Measurements from ENCODE around the gene RPUSD1. TPM values are rescaled to one million over a fixed set of nuclear protein-coding genes. Genes with fewer than 3 reads are reported as not detected.

The RPUSD1 gene
- total RNA-seq, 3 donors from 2014 or later (not counting 1 experiment from before 2014, with no cell fraction given): 20.8 to 31.7 (median 29.6) TPM

DNA sequence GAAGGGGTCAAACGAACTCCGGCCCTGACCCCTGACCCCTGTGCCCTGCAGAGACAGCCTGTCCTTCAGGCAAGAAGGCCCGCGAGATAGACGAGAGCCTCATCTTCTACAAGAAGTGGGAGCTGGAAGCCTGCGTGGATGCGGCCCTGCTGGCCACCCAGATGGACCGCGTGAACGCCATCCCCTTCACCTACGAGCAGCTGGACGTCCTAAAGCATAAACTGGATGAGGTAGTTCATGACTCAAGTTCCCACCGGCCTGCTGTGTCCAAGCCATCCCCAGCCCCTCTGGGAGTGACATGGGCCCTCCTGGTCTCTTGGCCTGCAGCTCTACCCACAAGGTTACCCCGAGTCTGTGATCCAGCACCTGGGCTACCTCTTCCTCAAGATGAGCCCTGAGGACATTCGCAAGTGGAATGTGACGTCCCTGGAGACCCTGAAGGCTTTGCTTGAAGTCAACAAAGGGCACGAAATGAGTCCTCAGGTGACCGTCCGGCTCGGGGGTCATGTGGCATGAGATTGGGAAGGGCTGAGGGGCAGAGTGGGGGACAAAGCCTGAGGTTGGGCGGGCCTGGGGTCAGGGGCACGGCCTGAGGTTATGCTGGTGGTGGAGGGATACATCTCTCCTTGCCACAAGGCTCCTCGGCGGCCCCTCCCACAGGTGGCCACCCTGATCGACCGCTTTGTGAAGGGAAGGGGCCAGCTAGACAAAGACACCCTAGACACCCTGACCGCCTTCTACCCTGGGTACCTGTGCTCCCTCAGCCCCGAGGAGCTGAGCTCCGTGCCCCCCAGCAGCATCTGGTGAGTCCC lies 22.0 kb downstream of the RPUSD1 start:
- no peak for ATAC-seq
- intact Hi-C loops (cut with micrococcal nuclease): no loop called here
- WGBS (ENCODE audit: insufficient coverage): 91% methylated on average over 29 of the region's 29 CpGs

DNA sequence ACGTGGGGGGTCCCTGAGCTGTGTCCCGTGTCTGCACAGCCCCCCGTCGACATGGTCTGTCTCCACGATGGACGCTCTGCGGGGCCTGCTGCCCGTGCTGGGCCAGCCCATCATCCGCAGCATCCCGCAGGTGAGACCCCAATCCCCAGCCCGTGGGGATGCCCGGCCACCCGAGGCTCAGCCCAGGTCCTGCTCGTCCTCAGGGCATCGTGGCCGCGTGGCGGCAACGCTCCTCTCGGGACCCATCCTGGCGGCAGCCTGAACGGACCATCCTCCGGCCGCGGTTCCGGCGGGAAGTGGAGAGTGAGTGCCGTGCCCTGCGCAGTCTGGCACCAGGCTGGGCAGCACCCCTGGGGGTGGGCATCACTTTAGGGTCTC lies 22.7 kb downstream of the RPUSD1 start:
- no peak for ATAC-seq
- Histone ChIP-seq H3K9me3 (ENCODE audit: control insufficient read depth, insufficient read depth, low read length) (no peaks in the 10 kb centered on the region), H3K4me1 (ENCODE audit: control insufficient read depth, insufficient read depth, low read length) (no peaks in the 10 kb centered on the region), H3K36me3 (ENCODE audit: control insufficient read depth, insufficient read depth, low read length) (no peaks in the 10 kb centered on the region), H3K27ac (ENCODE audit: low read length) (no peak overlapping the region), H3K4me3 (ENCODE audit: low read length) (no peak overlapping the region), H3K27me3 (ENCODE audit: control insufficient read depth, insufficient read depth, low read length) (no peaks in the 10 kb centered on the region)
- intact Hi-C loops (cut with micrococcal nuclease): no loop called here
- H3K27ac Mint-ChIP-seq: no peak overlapping the region
- no peak for TF ChIP-seq CTCF (IDR thresholded peaks at IDR 0.05)
- H3K4me1 Mint-ChIP-seq: no peaks in the 10 kb centered on the region
- H3K9me3 Mint-ChIP-seq: no peaks in the 10 kb centered on the region
- no peaks in the 10 kb centered on the region for H3K27me3 Mint-ChIP-seq (ENCODE audit: low read depth in 2 of 2)
- WGBS (ENCODE audit: insufficient coverage): 94% methylated on average over 29 of the region's 29 CpGs
- no peak overlapping the region for H3K4me3 Mint-ChIP-seq
- no peaks in the 10 kb centered on the region for H3K36me3 Mint-ChIP-seq
- DNase-seq: no peak

More for the DNA sequence above, 22.0 kb downstream of the RPUSD1 start:
- Mint-ChIP-seq H3K9me3 (no peaks in the 10 kb centered on the region), H3K27ac (no peak overlapping the region), H3K4me3 (no peak overlapping the region), H3K4me1 (no peaks in the 10 kb centered on the region), H3K36me3 (no peaks in the 10 kb centered on the region), H3K27me3 (ENCODE audit: low read depth in 2 of 2) (no peaks in the 10 kb centered on the region)
- Histone ChIP-seq H3K9me3 (ENCODE audit: control insufficient read depth, insufficient read depth, low read length) (no peaks in the 10 kb centered on the region), H3K4me1 (ENCODE audit: control insufficient read depth, insufficient read depth, low read length) (no peaks in the 10 kb centered on the region), H3K4me3 (ENCODE audit: low read length) (no peak overlapping the region), H3K27ac (ENCODE audit: low read length) (no peak overlapping the region), H3K36me3 (ENCODE audit: control insufficient read depth, insufficient read depth, low read length) (no peaks in the 10 kb centered on the region), H3K27me3 (ENCODE audit: control insufficient read depth, insufficient read depth, low read length) (no peaks in the 10 kb centered on the region)
- DNase-seq: no peak
- TF ChIP-seq CTCF (IDR thresholded peaks at IDR 0.05): no peak

DNA sequence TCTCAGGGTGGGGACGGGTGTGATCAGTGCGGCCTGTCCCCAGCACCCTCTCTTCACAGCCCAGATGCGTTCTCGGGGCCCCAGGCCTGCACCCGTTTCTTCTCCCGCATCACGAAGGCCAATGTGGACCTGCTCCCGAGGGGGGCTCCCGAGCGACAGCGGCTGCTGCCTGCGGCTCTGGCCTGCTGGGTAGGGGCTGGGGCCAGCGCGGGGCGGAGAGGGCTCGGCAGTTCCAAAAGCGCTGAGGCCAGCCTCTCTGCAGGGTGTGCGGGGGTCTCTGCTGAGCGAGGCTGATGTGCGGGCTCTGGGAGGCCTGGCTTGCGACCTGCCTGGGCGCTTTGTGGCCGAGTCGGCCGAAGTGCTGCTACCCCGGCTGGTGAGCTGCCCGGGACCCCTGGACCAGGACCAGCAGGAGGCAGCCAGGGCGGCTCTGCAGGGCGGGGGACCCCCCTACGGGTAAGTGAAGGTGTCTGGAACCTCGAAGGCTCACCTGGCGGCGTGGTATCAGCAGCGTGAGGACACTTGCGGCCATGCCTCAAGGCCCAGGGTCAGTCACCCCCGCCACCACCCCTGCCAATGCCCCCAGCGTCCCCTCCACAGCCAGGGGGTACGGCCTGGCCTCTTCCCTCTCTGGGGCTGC lies 23.2 kb downstream of the RPUSD1 start:
- Mint-ChIP-seq H3K27ac (no peak overlapping the region), H3K27me3 (ENCODE audit: low read depth in 2 of 2) (no peaks in the 10 kb centered on the region), H3K36me3 (no peaks in the 10 kb centered on the region), H3K4me1 (no peaks in the 10 kb centered on the region), H3K4me3 (no peak overlapping the region), H3K9me3 (no peaks in the 10 kb centered on the region)
- ATAC-seq: no peak
- no peaks in the 10 kb centered on the region for H3K4me1 ChIP-seq (ENCODE audit: control insufficient read depth, insufficient read depth, low read length)
- H3K27me3 ChIP-seq (ENCODE audit: control insufficient read depth, insufficient read depth, low read length): no peaks in the 10 kb centered on the region
- WGBS (ENCODE audit: insufficient coverage): 92% methylated on average over 38 of the region's 38 CpGs
- H3K27ac ChIP-seq (ENCODE audit: low read length): no peak overlapping the region
- no peaks in the 10 kb centered on the region for H3K9me3 ChIP-seq (ENCODE audit: control insufficient read depth, insufficient read depth, low read length)
- no peak for TF ChIP-seq CTCF (IDR thresholded peaks at IDR 0.05)
- intact Hi-C loops (cut with micrococcal nuclease): no loop called here
- H3K4me3 ChIP-seq (ENCODE audit: low read length): no peak overlapping the region
- DNase-seq: no peak
- no peaks in the 10 kb centered on the region for H3K36me3 ChIP-seq (ENCODE audit: control insufficient read depth, insufficient read depth, low read length)
